IMR-90 (cell line): ENCODE data around the gene GPC6. TPM values are rescaled to one million over a fixed set of nuclear protein-coding genes. Genes with fewer than 3 reads are reported as not detected.

ENCODE experiments used
- ATAC-seq: fragments of 200-7000 bp; cut with Tn5 transposase; 2 replicates; pipeline ENCODE4 v1.9.1; 2020; ENCODE audit warnings: low read depth, mild to moderate bottlenecking, moderate library complexity
- BruUV-seq: library from RNA; stranded (reverse); fragments of 400-500 nt; replicated peaks from 2 replicates; lab custom pipeline; 2021; lab: Mats Ljungman, UMichigan
- CTCF ChIA-PET: fragments of 300-600 bp; formaldehyde crosslinking; extraction: SDS; loops from one replicate; lab custom pipeline; 2021; ENCODE audit warnings: antibody characterized with exemption; lab: Yijun Ruan, JAX
- POLR2A ChIA-PET: fragments of 300-600 bp; sonication (Branson Sonifier 250); formaldehyde crosslinking; loops from one replicate; lab custom pipeline; 2022; ENCODE audit warnings: antibody characterized with exemption; ENCODE audit not compliant: unreplicated experiment; lab: Charles Lee
- DNase-seq: peaks from one replicate; pipeline ENCODE4 v3.0.0; 2013
- H2AFZ ChIP-seq: replicated peaks from 2 replicates; pipeline ENCODE3; 2013; ENCODE audit warnings: low read length, mild to moderate bottlenecking; ENCODE audit not compliant: poor library complexity
- H2AK5ac ChIP-seq: 2 replicates; pipeline ENCODE4 v1.6.1; 2013; ENCODE audit warnings: low read depth, low read length, inconsistent platforms
- H2AK9ac ChIP-seq: replicated peaks from 2 replicates; pipeline ENCODE3; 2013; ENCODE audit warnings: mild to moderate bottlenecking, low read depth, low read length, moderate library complexity; ENCODE audit not compliant: poor library complexity
- H2BK120ac ChIP-seq: 2 replicates; pipeline ENCODE4 v1.6.1; 2013; ENCODE audit warnings: low read depth, low read length, inconsistent platforms
- H2BK15ac ChIP-seq: 3 replicates; pipeline ENCODE4 v1.6.1; 2013; ENCODE audit warnings: low read depth, low read length, inconsistent platforms
- H2BK20ac ChIP-seq: 2 replicates; pipeline ENCODE4 v1.6.1; 2013; ENCODE audit warnings: low read depth, mild to moderate bottlenecking, inconsistent platforms, low read length, moderate library complexity
- H2BK5ac ChIP-seq: 2 replicates; pipeline ENCODE4 v1.6.1; 2013; ENCODE audit warnings: mild to moderate bottlenecking, low read depth, low read length, inconsistent platforms; ENCODE audit not compliant: poor library complexity, severe bottlenecking
- H3K14ac ChIP-seq: replicated peaks from 2 replicates; pipeline ENCODE4 v1.6.1; 2013; ENCODE audit warnings: low read depth, low read length, inconsistent platforms
- H3K18ac ChIP-seq: 2 replicates; pipeline ENCODE4 v1.6.1; 2013; ENCODE audit warnings: low read depth, low read length, control low read depth
- H3K23ac ChIP-seq: 2 replicates; pipeline ENCODE4 v1.6.1; 2013; ENCODE audit warnings: low read depth, low read length, inconsistent platforms
- H3K27ac ChIP-seq: 2 replicates; pipeline ENCODE4 v1.5.1; 2013; ENCODE audit warnings: mild to moderate bottlenecking, control low read depth, low read length; ENCODE audit not compliant: insufficient read depth
- H3K27me3 ChIP-seq: 2 replicates; pipeline ENCODE4 v1.6.1; 2013; ENCODE audit warnings: low read length; ENCODE audit not compliant: control insufficient read depth, insufficient read depth
- H3K36me3 ChIP-seq: 2 replicates; pipeline ENCODE4 v1.6.1; 2013; ENCODE audit warnings: low read length, mixed read lengths; ENCODE audit not compliant: control insufficient read depth, insufficient read depth
- H3K4ac ChIP-seq: 2 replicates; pipeline ENCODE4 v1.6.1; 2013; ENCODE audit warnings: low read depth, low read length, inconsistent platforms
- H3K4me1 ChIP-seq: 2 replicates; pipeline ENCODE4 v1.6.1; 2013; ENCODE audit warnings: low read length, mixed read lengths; ENCODE audit not compliant: control insufficient read depth, insufficient read depth
- H3K4me2 ChIP-seq: 2 replicates; pipeline ENCODE4 v1.6.1; 2013; ENCODE audit warnings: low read depth, mild to moderate bottlenecking, control low read depth, low read length, moderate library complexity
- H3K4me3 ChIP-seq: 2 replicates; pipeline ENCODE4 v1.5.1; 2013; ENCODE audit warnings: low read depth, mild to moderate bottlenecking, control low read depth, low read length, moderate library complexity; ENCODE audit not compliant: insufficient read depth
- H3K56ac ChIP-seq: 2 replicates; pipeline ENCODE4 v1.6.1; 2013; ENCODE audit warnings: low read length, inconsistent platforms; ENCODE audit not compliant: insufficient read depth; ENCODE audit errors: extremely low read depth
- H3K79me1 ChIP-seq, 2 experiments: 2 replicates each; pipeline ENCODE4 v1.6.1; 2013; ENCODE audit warnings: low read length in 2 of 2, inconsistent platforms in 1 of 2, low read depth in 1 of 2
- H3K9ac ChIP-seq: 2 replicates; pipeline ENCODE4 v1.6.1; 2013; ENCODE audit warnings: low read depth, low read length, control low read depth
- H3K9me1 ChIP-seq: 2 replicates; pipeline ENCODE4 v1.6.1; 2013; ENCODE audit warnings: low read length, inconsistent platforms; ENCODE audit not compliant: insufficient read depth
- H3K9me3 ChIP-seq: 2 replicates; pipeline ENCODE4 v1.6.1; 2013; ENCODE audit warnings: low read length; ENCODE audit not compliant: control insufficient read depth, insufficient read depth
- H4K20me1 ChIP-seq: 2 replicates; pipeline ENCODE4 v1.6.1; 2013; ENCODE audit warnings: low read length, inconsistent platforms; ENCODE audit not compliant: insufficient read depth
- H4K5ac ChIP-seq: 2 replicates; pipeline ENCODE4 v1.6.1; 2013; ENCODE audit warnings: mild to moderate bottlenecking, low read depth, low read length, control low read depth
- H4K8ac ChIP-seq, 2 experiments: 2 replicates each; pipeline ENCODE4 v1.6.1; 2013; ENCODE audit warnings: low read depth in 2 of 2, low read length in 2 of 2, control low read depth in 1 of 2, inconsistent platforms in 1 of 2
- H4K91ac ChIP-seq: 2 replicates; pipeline ENCODE4 v1.6.1; 2013; ENCODE audit warnings: low read depth, low read length, inconsistent platforms; ENCODE audit not compliant: insufficient read depth
- BHLHE40 ChIP-seq: fragments of 150-350 bp; IDR thresholded peaks from 2 replicates; pipeline ENCODE4 v1.6.1; 2016; ENCODE audit warnings: mild to moderate bottlenecking, low read depth, low read length
- CEBPB ChIP-seq: IDR thresholded peaks from 2 replicates; pipeline ENCODE4 v1.6.1; 2012; ENCODE audit warnings: low read depth, low read length, improper control_type of control experiment
- CTCF ChIP-seq: conservative IDR thresholded peaks from 2 replicates; pipeline ENCODE4 v1.5.1; 2012; ENCODE audit warnings: mild to moderate bottlenecking, low read depth, low read length, improper control_type of control experiment
- ELK1 ChIP-seq: fragments of 150-350 bp; IDR thresholded peaks from 2 replicates; pipeline ENCODE4 v1.6.1; 2016; ENCODE audit warnings: low read depth, mild to moderate bottlenecking, low read length, moderate library complexity, borderline replicate concordance
- FOS ChIP-seq: fragments of 150-350 bp; IDR thresholded peaks from 2 replicates; pipeline ENCODE4 v1.6.1; 2016; ENCODE audit warnings: low read depth, low read length
- MAFK ChIP-seq: IDR thresholded peaks from 2 replicates; pipeline ENCODE4 v1.6.1; 2012; ENCODE audit warnings: low read depth, low read length, improper control_type of control experiment
- MAZ ChIP-seq: IDR thresholded peaks from 2 replicates; pipeline ENCODE4 v1.6.1; 2012; ENCODE audit warnings: low read depth, mild to moderate bottlenecking, low read length, improper control_type of control experiment, moderate library complexity, borderline replicate concordance
- MXI1 ChIP-seq: IDR thresholded peaks from 2 replicates; pipeline ENCODE4 v1.6.1; 2012; ENCODE audit warnings: low read depth, mild to moderate bottlenecking, low read length, moderate library complexity, borderline replicate concordance
- NFE2L2 ChIP-seq: fragments of 150-350 bp; IDR thresholded peaks from 2 replicates; pipeline ENCODE4 v1.6.1; 2016; ENCODE audit warnings: low read depth, mild to moderate bottlenecking, low read length
- POLR2A ChIP-seq: IDR thresholded peaks from 2 replicates; pipeline ENCODE4 v1.6.1; 2012; ENCODE audit warnings: mild to moderate bottlenecking, low read depth, low read length
- RAD21 ChIP-seq: IDR thresholded peaks from 2 replicates; pipeline ENCODE4 v1.6.1; 2012; ENCODE audit warnings: low read length, improper control_type of control experiment
- RCOR1 ChIP-seq: IDR thresholded peaks from 2 replicates; pipeline ENCODE4 v1.6.1; 2012; ENCODE audit warnings: mild to moderate bottlenecking, low read length, improper control_type of control experiment; ENCODE audit not compliant: insufficient replicate concordance
- RFX5 ChIP-seq: IDR thresholded peaks from 2 replicates; pipeline ENCODE4 v1.8.0; 2012; ENCODE audit warnings: low read depth, mild to moderate bottlenecking, low read length, moderate library complexity
- SMC3 ChIP-seq: fragments of 150-350 bp; IDR thresholded peaks from 2 replicates; pipeline ENCODE4 v1.6.1; 2016; ENCODE audit warnings: low read depth, mild to moderate bottlenecking, antibody characterized with exemption, low read length, moderate library complexity
- WGBS, 2 experiments: methylation state at CpG; one replicate each; pipeline versions ENCODE4 v1.1.5 to v1.1.7; 2013; ENCODE audit warnings: missing lambda C conversion rate in 2 of 2; ENCODE audit not compliant: insufficient read length in 1 of 2; ENCODE audit errors: extremely low coverage in 2 of 2; 5-methylcytosine and 5-hydroxymethylcytosine counted together
- dilution Hi-C: fragments of 300-500 bp; cut with HindIII; formaldehyde crosslinking; loops from one replicate; pipeline ENCODE4 v1.14.3; 2018; ENCODE audit warnings: low sequenced_read_pairs; ENCODE audit not compliant: unreplicated experiment
- in situ Hi-C: fragments of 300-500 bp; cut with MboI; formaldehyde crosslinking; loops from 3 replicates; pipeline ENCODE4 v1.14.3; 2019; ENCODE audit warnings: low sequenced_read_pairs, inconsistent platforms, mixed read lengths
- intact Hi-C: fragments of 100-400 bp; cut with micrococcal nuclease; formaldehyde crosslinking; loops from 2 replicates; pipeline ENCODE4 v1.10.0; 2022
- polyA plus RNA-seq, 3 experiments: library from polyadenylated mRNA; depleted of rRNA; stranded (reverse); fragments of >200 nt; gene quantifications; 2 replicates each; pipeline ENCODE4 v1.2.3, GENCODE V29; 2012; ENCODE audit warnings: low replicate concordance in 1 of 3
- total RNA-seq: library from RNA; depleted of rRNA; stranded (reverse); fragments of >200 nt; gene quantifications from 2 replicates; pipeline ENCODE4 v1.2.3, GENCODE V29; 2012

The GPC6 gene
- total and polyA plus RNA-seq, 2 of the 4 experiments (the other 2 are of a cell fraction), result 14.9 to 39.4 TPM

- POLR2A ChIA-PET, result no interaction called here
- Histone ChIP-seq H3K79me1 (no peaks in the 10 kb centered on the region), H3K9ac (no peak overlapping the region), H4K91ac (no peak overlapping the region), H3K36me3 (no peaks in the 10 kb centered on the region), H4K8ac (no peak overlapping the region), H3K14ac (no peak overlapping the region), H3K9me3 (no peaks in the 10 kb centered on the region), H3K4ac (no peak overlapping the region), H3K23ac (no peak overlapping the region), H3K4me1 (no peaks in the 10 kb centered on the region), H3K4me2 (no peak overlapping the region), H3K27me3 (no peaks in the 10 kb centered on the region), H2AK5ac (no peak overlapping the region), H2BK15ac (no peak overlapping the region), H2BK5ac (no peak overlapping the region), H4K20me1 (no peaks in the 10 kb centered on the region), H3K27ac (no peak overlapping the region), H3K18ac (no peak overlapping the region), H3K9me1 (no peaks in the 10 kb centered on the region), H4K5ac (no peak overlapping the region), H2BK120ac (no peak overlapping the region), H2BK20ac (no peak overlapping the region), H3K56ac (no peak overlapping the region), H3K4me3 (no peak overlapping the region), H2AK9ac (no peak overlapping the region), H2AFZ (no peak overlapping the region)
- intact Hi-C loops (no loop called here), dilution Hi-C loops (no loop called here), in situ Hi-C loops (no loop called here)
- DNase-seq, result no peak
- ATAC-seq, result no peak
- TF ChIP-seq FOS, result no peak
- no peak for TF ChIP-seq MAZ
- no peak for TF ChIP-seq RAD21
- no peak for TF ChIP-seq ELK1
- TF ChIP-seq BHLHE40, result no peak
- TF ChIP-seq SMC3, result no peak
- TF ChIP-seq RFX5, result no peak
- no peak for TF ChIP-seq CTCF
- no peak for TF ChIP-seq MXI1
- no peak for TF ChIP-seq NFE2L2
- TF ChIP-seq RCOR1, result no peak
- no peak for TF ChIP-seq POLR2A
- no peak for TF ChIP-seq MAFK
- TF ChIP-seq CEBPB, result no peak
- no CpG with 5 or more reads among the region's 1 CpG for WGBS, 2 experiments
- no TSS peak for BruUV-seq
- CTCF ChIA-PET, result no interaction called here
These were observed 662.9 kb downstream of the GPC6 start for GRCh38 chr13:93889430-93889951.
